ENCODE data around the gene MCL1. TPM values are rescaled to one million over a fixed set of nuclear protein-coding genes. Genes with fewer than 3 reads are reported as not detected.
A peak's percentile ranks its signal among the peaks of the same experiment; 100 is the strongest.
"Not testable (repeated sequence)": the region's sequence is repeated elsewhere in the genome, so short reads cannot be mapped to it uniquely, and the experiment has no call there.

The MCL1 gene
- total RNA-seq, 1 donor from 2014 or later = 233 TPM

- peaks cover 42% of the 10 kb centered on the region for H3K4me1 Mint-ChIP-seq
- ATAC-seq (ENCODE audit: low read depth) = no peak
Observed at GRCh38 chr1:150609732-150610131, 30.3 kb upstream of the MCL1 start.

GRCh38 chr1:150606463-150607142 is 27.2 kb upstream of the MCL1 start:
- no peak for TF ChIP-seq CTCF (IDR thresholded peaks at IDR 0.05)
- intact Hi-C loops (cut with micrococcal nuclease) = no loop called here
- H3K9me3 Mint-ChIP-seq = no peaks in the 10 kb centered on the region
- H3K36me3 Mint-ChIP-seq (ENCODE audit: low read depth) = peaks cover 7% of the 10 kb centered on the region
- H3K27me3 Mint-ChIP-seq = no peaks in the 10 kb centered on the region
- no peak overlapping the region for H3K27ac Mint-ChIP-seq
- H3K4me3 Mint-ChIP-seq = no peak overlapping the region
- peaks cover 20% of the 10 kb centered on the region for H3K4me1 Mint-ChIP-seq
- ChIA-PET POLR2A (interaction anchor here (0.5 to 2.2 kb wide), 4 partner anchors 15 to 316 kb away, joined by 3 to 8 read pairs (median 6); partner anchors contain the start of gene MCL1), CTCF (interaction anchor here (1.3 kb wide), 1 partner anchor 46 kb away, joined by 6 read pairs; no protein-coding TSS in a partner anchor)
- DNase-seq (no peak), ATAC-seq (ENCODE audit: low read depth) (no peak)

More at GRCh38 chr1:150609732-150610131, 30.3 kb upstream of the MCL1 start:
- DNase-seq = no peak
- intact Hi-C loops (cut with micrococcal nuclease) = no loop called here
- ChIA-PET POLR2A (interaction anchor here (0.6 to 14.8 kb wide), 5 partner anchors 19 to 71 kb away, joined by 3 to 272 read pairs (median 12); partner anchors contain the start of genes ENSA and MCL1), CTCF (interaction anchor here (1.2 to 17.1 kb wide), 2 partner anchors 30 to 47 kb away, joined by 4 to 358 read pairs; no protein-coding TSS in a partner anchor)
- peaks cover 16% of the 10 kb centered on the region for H3K36me3 Mint-ChIP-seq (ENCODE audit: low read depth)
- TF ChIP-seq CTCF (IDR thresholded peaks at IDR 0.05) = no peak
- H3K27ac Mint-ChIP-seq = peak overlapping the region; percentile 24
- H3K4me3 Mint-ChIP-seq = no peak overlapping the region
- no peaks in the 10 kb centered on the region for H3K27me3 Mint-ChIP-seq
- no peaks in the 10 kb centered on the region for H3K9me3 Mint-ChIP-seq

GRCh38 chr1:150605451-150605731 is 26.0 kb upstream of the MCL1 start:
- ChIA-PET CTCF (interaction anchor here (1.3 kb wide), 1 partner anchor 45 kb away, joined by 3 read pairs; no protein-coding TSS in a partner anchor), POLR2A (interaction anchor here (0.6 to 1.5 kb wide), 4 partner anchors 16 to 367 kb away, joined by 3 to 5 read pairs (median 4); no protein-coding TSS in a partner anchor)
- ATAC-seq (ENCODE audit: low read depth); H3K9me3 Mint-ChIP-seq; H3K27me3 Mint-ChIP-seq; H3K27ac Mint-ChIP-seq; DNase-seq; H3K36me3 Mint-ChIP-seq (ENCODE audit: low read depth); H3K4me3 Mint-ChIP-seq; intact Hi-C loops (cut with micrococcal nuclease): not testable (repeated sequence)
- H3K4me1 Mint-ChIP-seq = peaks cover 12% of the 10 kb centered on the region

GRCh38 chr1:150604226-150604588 is 24.8 kb upstream of the MCL1 start:
- no peak overlapping the region for H3K27ac Mint-ChIP-seq
- TF ChIP-seq CTCF (IDR thresholded peaks at IDR 0.05) = no peak
- CTCF ChIA-PET = interaction anchor here (1.3 kb wide), 1 partner anchor 43 kb away, joined by 3 read pairs; no protein-coding TSS in a partner anchor
- intact Hi-C loops (cut with micrococcal nuclease) = no loop called here
- no peak for DNase-seq
- POLR2A ChIA-PET = no interaction called here
- peaks cover 11% of the 10 kb centered on the region for H3K36me3 Mint-ChIP-seq (ENCODE audit: low read depth)
- H3K4me3 Mint-ChIP-seq = no peak overlapping the region
- H3K27me3 Mint-ChIP-seq = no peaks in the 10 kb centered on the region
- no peak for ATAC-seq (ENCODE audit: low read depth)
- H3K9me3 Mint-ChIP-seq = no peaks in the 10 kb centered on the region
- peaks cover 6% of the 10 kb centered on the region for H3K4me1 Mint-ChIP-seq

GRCh38 chr1:150603711-150604110 is 24.3 kb upstream of the MCL1 start:
- Mint-ChIP-seq H3K4me3 (no peak overlapping the region), H3K27ac (no peak overlapping the region), H3K9me3 (no peaks in the 10 kb centered on the region), H3K36me3 (ENCODE audit: low read depth) (peaks cover 11% of the 10 kb centered on the region), H3K27me3 (no peaks in the 10 kb centered on the region), H3K4me1 (peaks cover 6% of the 10 kb centered on the region)
- intact Hi-C loops (cut with micrococcal nuclease) = no loop called here
- no peak for TF ChIP-seq CTCF (IDR thresholded peaks at IDR 0.05)
- DNase-seq = no peak
- CTCF ChIA-PET = no interaction called here
- POLR2A ChIA-PET = interaction anchor here (1.7 kb wide), 1 partner anchor 24 kb away, joined by 11 read pairs; the partner anchor contains the start of gene MCL1
- ATAC-seq (ENCODE audit: low read depth) = no peak

- ChIA-PET CTCF (interaction anchor here (0.7 kb wide), 1 partner anchor 255 kb away, joined by 5 read pairs; no protein-coding TSS in a partner anchor), POLR2A (interaction anchor here (0.7 to 1.7 kb wide), 2 partner anchors 23 to 196 kb away, joined by 6 to 11 read pairs; partner anchors contain the start of gene MCL1)
- H3K4me3 Mint-ChIP-seq; H3K27me3 Mint-ChIP-seq; intact Hi-C loops (cut with micrococcal nuclease); ATAC-seq (ENCODE audit: low read depth); H3K9me3 Mint-ChIP-seq; H3K4me1 Mint-ChIP-seq; H3K27ac Mint-ChIP-seq; DNase-seq: not testable (repeated sequence)
- H3K36me3 Mint-ChIP-seq (ENCODE audit: low read depth) = peaks cover 13% of the 10 kb centered on the region
Observed at GRCh38 chr1:150602372-150602771, 23.0 kb upstream of the MCL1 start.
